H1 (cell line): ENCODE measurements around the gene KCTD20. TPM values are rescaled to one million over a fixed set of nuclear protein-coding genes. Genes with fewer than 3 reads are reported as not detected.
"Not testable (repeated sequence)": the region's sequence is repeated elsewhere in the genome, so short reads cannot be mapped to it uniquely, and the experiment has no call there.

Experiments used
- CTCF ChIA-PET: fragments of 300-600 bp; sonication (Branson Sonifier 250); formaldehyde crosslinking; loops from one replicate; lab custom pipeline; 2021; ENCODE audit not compliant: partially characterized antibody; lab: Charles Lee
- POLR2A ChIA-PET: fragments of 300-600 bp; sonication (Branson Sonifier 250); formaldehyde crosslinking; loops from one replicate; lab custom pipeline; 2021; ENCODE audit warnings: inconsistent platforms; ENCODE audit not compliant: partially characterized antibody; lab: Charles Lee
- DNase-seq, 2 experiments: peaks; one replicate each; pipeline versions ENCODE4 v3.0.0 to v3.0.0-alpha.2; 2010 to 2022; ENCODE audit warnings: low spot score in 2 of 2, low read depth in 1 of 2, mixed read lengths in 1 of 2
- FAIRE-seq: peaks from 2 replicates; lab custom pipeline; 2011; peaks lifted over from hg19 to GRCh38; lab: Jason Lieb, UNC
- H2AFZ ChIP-seq: 2 replicates; pipeline ENCODE4 v1.8.1; 2012; ENCODE audit warnings: low read length, inconsistent platforms
- H2AK5ac ChIP-seq: 2 replicates; pipeline ENCODE4 v1.6.1; 2013; ENCODE audit warnings: low read depth, low read length
- H2BK120ac ChIP-seq: replicated peaks from 2 replicates; pipeline ENCODE3; 2013; ENCODE audit warnings: low read depth, low read length, inconsistent platforms
- H2BK12ac ChIP-seq: 2 replicates; pipeline ENCODE4 v1.6.1; 2013; ENCODE audit warnings: low read depth, low read length
- H2BK15ac ChIP-seq: 2 replicates; pipeline ENCODE4 v1.6.1; 2013; ENCODE audit warnings: low read length
- H2BK20ac ChIP-seq: 2 replicates; pipeline ENCODE4 v1.6.1; 2013; ENCODE audit warnings: low read length
- H2BK5ac ChIP-seq: 2 replicates; pipeline ENCODE4 v1.6.1; 2013; ENCODE audit warnings: low read depth, low read length
- H3K14ac ChIP-seq: 2 replicates; pipeline ENCODE4 v1.6.1; 2013; ENCODE audit warnings: inconsistent platforms; ENCODE audit not compliant: insufficient read length
- H3K18ac ChIP-seq: 2 replicates; pipeline ENCODE4 v1.6.1; 2013; ENCODE audit warnings: low read length; ENCODE audit errors: extremely low read depth
- H3K23ac ChIP-seq: 2 replicates; pipeline ENCODE4 v1.6.1; 2013; ENCODE audit warnings: inconsistent platforms; ENCODE audit not compliant: insufficient read length
- H3K23me2 ChIP-seq: 2 replicates; pipeline ENCODE4 v1.6.1; 2013; ENCODE audit warnings: low read depth, low read length
- H3K27ac ChIP-seq: 2 replicates; pipeline ENCODE4 v1.6.1; 2011; ENCODE audit warnings: low read depth, low read length, inconsistent platforms
- H3K27me3 ChIP-seq, 4 experiments: replicated peaks in 1 of 4; 1 replicate in 1 of 4; 2 replicates in 3 of 4; pipeline versions ENCODE4 v1.6.1 to v1.8.1; 2011 to 2013; ENCODE audit warnings: low read length in 3 of 4, mild to moderate bottlenecking in 3 of 4, inconsistent platforms in 2 of 4, mixed read lengths in 2 of 4, moderate library complexity in 1 of 4; ENCODE audit not compliant: control insufficient read depth in 3 of 4, insufficient read depth in 3 of 4; ENCODE audit errors: extremely low read depth in 1 of 4
- H3K36me3 ChIP-seq, 4 experiments: 2 replicates each; pipeline versions ENCODE4 v1.6.1 to v1.8.1; 2011 to 2013; ENCODE audit warnings: mild to moderate bottlenecking in 4 of 4, low read length in 3 of 4, moderate library complexity in 2 of 4, control low read depth in 1 of 4, inconsistent platforms in 1 of 4; ENCODE audit not compliant: insufficient read depth in 4 of 4, control insufficient read depth in 2 of 4
- H3K4ac ChIP-seq: replicated peaks from 2 replicates; pipeline ENCODE3; 2013; ENCODE audit warnings: low read length, low read depth, mixed read lengths, inconsistent platforms; ENCODE audit not compliant: insufficient read length
- H3K4me1 ChIP-seq, 4 experiments: replicated peaks in 1 of 4; 1 replicate in 1 of 4; 2 replicates in 3 of 4; pipeline versions ENCODE4 v1.6.1 to v1.8.1; 2011 to 2013; ENCODE audit warnings: low read length in 3 of 4, inconsistent platforms in 2 of 4, mixed read lengths in 1 of 4; ENCODE audit not compliant: insufficient read depth in 4 of 4, control insufficient read depth in 3 of 4
- H3K4me2 ChIP-seq, 2 experiments: 2 replicates each; pipeline versions ENCODE4 v1.6.1 to v1.8.1; 2011 to 2013; ENCODE audit warnings: low read depth in 2 of 2, low read length in 2 of 2, control low read depth in 1 of 2, inconsistent platforms in 1 of 2, mild to moderate bottlenecking in 1 of 2; ENCODE audit not compliant: insufficient read depth in 1 of 2
- H3K4me3 ChIP-seq, 4 experiments: fragments of 200-600, 300-600 bp in 1 of 4; sonication (generic), shearing (Covaris generic), sonication (Bioruptor Twin) in 1 of 4; 2 replicates each; pipeline versions ENCODE4 v1.5.1 to v1.8.1; 2011 to 2016; ENCODE audit warnings: low read length in 4 of 4, low read depth in 3 of 4, control low read depth in 2 of 4, inconsistent platforms in 2 of 4, mild to moderate bottlenecking in 2 of 4, mixed read lengths in 1 of 4, moderate library complexity in 1 of 4; ENCODE audit not compliant: insufficient read depth in 2 of 4; ENCODE audit errors: extremely low read depth in 1 of 4
- H3K56ac ChIP-seq: replicated peaks from 2 replicates; pipeline ENCODE3; 2013; ENCODE audit warnings: low read depth, mild to moderate bottlenecking, mixed read lengths, low read length, inconsistent platforms; ENCODE audit not compliant: insufficient read length
- H3K79me1 ChIP-seq: 2 replicates; pipeline ENCODE4 v1.6.1; 2013; ENCODE audit warnings: low read depth, low read length, control low read depth
- H3K79me2 ChIP-seq, 2 experiments: 2 replicates each; pipeline versions ENCODE4 v1.6.1 to v1.8.1; 2012 to 2013; ENCODE audit warnings: low read length in 2 of 2, mild to moderate bottlenecking in 2 of 2, inconsistent platforms in 1 of 2; ENCODE audit not compliant: insufficient read depth in 2 of 2, control insufficient read depth in 1 of 2
- H3K9ac ChIP-seq, 4 experiments: replicated peaks in 1 of 4; 1 replicate in 1 of 4; 2 replicates in 3 of 4; pipeline versions ENCODE4 v1.6.1 to v1.8.1; 2011 to 2013; ENCODE audit warnings: low read depth in 3 of 4, low read length in 3 of 4, control low read depth in 2 of 4, mild to moderate bottlenecking in 2 of 4, moderate library complexity in 2 of 4, inconsistent platforms in 1 of 4; ENCODE audit errors: extremely low read depth in 1 of 4
- H3K9me3 ChIP-seq, 2 experiments: 2 replicates each; pipeline versions ENCODE4 v1.6.1 to v1.8.1; 2012 to 2013; ENCODE audit warnings: mild to moderate bottlenecking in 2 of 2, moderate library complexity in 2 of 2, control low read depth in 1 of 2, inconsistent platforms in 1 of 2, low read depth in 1 of 2, low read length in 1 of 2, mixed read lengths in 1 of 2; ENCODE audit not compliant: insufficient read depth in 2 of 2
- H4K20me1 ChIP-seq, 2 experiments: replicated peaks in 1 of 2; 2 replicates each; pipeline versions ENCODE3 to v1.8.1; 2011 to 2013; ENCODE audit warnings: inconsistent platforms in 2 of 2, low read length in 2 of 2, mild to moderate bottlenecking in 1 of 2; ENCODE audit not compliant: insufficient read depth in 2 of 2, control insufficient read depth in 1 of 2
- H4K5ac ChIP-seq: 2 replicates; pipeline ENCODE4 v1.6.1; 2013; ENCODE audit warnings: low read length, low read depth, mixed read lengths, inconsistent platforms; ENCODE audit not compliant: insufficient read length
- H4K8ac ChIP-seq: 2 replicates; pipeline ENCODE4 v1.8.0; 2013; ENCODE audit warnings: mild to moderate bottlenecking, moderate library complexity, low read length, inconsistent platforms; ENCODE audit not compliant: insufficient read depth; ENCODE audit errors: extremely low read depth
- H4K91ac ChIP-seq: replicated peaks from 2 replicates; pipeline ENCODE3; 2013; ENCODE audit warnings: low read length, mixed read lengths, inconsistent platforms; ENCODE audit not compliant: insufficient read length
- WGBS, 2 experiments: shearing (Covaris generic) in 1 of 2; methylation state at CpG; one replicate each; pipeline versions ENCODE4 v1.1.6 to v1.1.7; 2013 to 2015; ENCODE audit warnings: low lambda C conversion rate in 2 of 2, mixed read lengths in 2 of 2, inconsistent platforms in 1 of 2, low coverage in 1 of 2, missing lambda C conversion rate in 1 of 2; ENCODE audit not compliant: insufficient replicate concordance in 2 of 2, insufficient coverage in 1 of 2, insufficient read length in 1 of 2; ENCODE audit errors: extremely low coverage in 1 of 2, missing lambda C conversion rate in 1 of 2; 5-methylcytosine and 5-hydroxymethylcytosine counted together
- polyA plus RNA-seq, 7 experiments: library from polyadenylated mRNA; depleted of rRNA in 3 of 7; stranded (reverse) in 5 of 7; unstranded in 2 of 7; fragments of >200 nt in 5 of 7; fragments of 200-250 nt in 2 of 7; gene quantifications; 1 replicate in 5 of 7; 2 replicates in 1 of 7; 4 replicates in 1 of 7; pipeline versions ENCODE4 v1.2.1 to v1.2.3, GENCODE V29; 2011 to 2013; ENCODE audit warnings: missing spikeins in 2 of 7, mixed read lengths in 2 of 7
- total RNA-seq: library from RNA; stranded (reverse); fragmentation: NEBNext Ultra II Directional; extraction: Animal tissue kit (Norgen Biotek cat#: 25700); gene quantifications from 2 replicates; pipeline ENCODE4 v1.2.1, GENCODE V29; 2021

The KCTD20 gene
- total and polyA plus RNA-seq, 2 of the 8 experiments (the other 6 are each of a cell fraction or from before 2014, with no cell fraction given): 10.1 to 26.2 TPM

DNA sequence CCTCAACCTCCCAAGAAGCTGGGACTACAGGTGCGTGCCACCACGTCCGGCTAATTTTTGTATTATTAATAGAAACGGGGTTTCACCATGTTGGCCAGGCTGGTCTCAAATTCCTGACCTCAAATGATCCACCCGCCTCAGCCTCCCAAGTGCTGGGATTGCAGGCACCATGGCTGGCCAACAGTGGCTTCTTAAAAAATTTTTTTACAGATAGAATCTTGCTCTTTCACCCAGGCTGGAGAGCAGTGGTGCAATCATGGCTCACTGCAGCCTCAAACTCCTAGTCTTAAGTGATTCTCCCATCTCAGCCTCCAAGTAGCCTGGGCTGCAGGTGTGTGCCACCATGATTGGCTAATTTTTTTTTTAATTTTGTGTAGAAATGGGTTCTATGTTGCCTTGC is 40.5 kb downstream of the KCTD20 start:
- not testable (repeated sequence) for H4K8ac ChIP-seq, H4K5ac ChIP-seq, H3K56ac ChIP-seq, H3K4me1 ChIP-seq, H2BK20ac ChIP-seq, H3K9ac ChIP-seq, H3K18ac ChIP-seq, H2BK120ac ChIP-seq, H3K9me3 ChIP-seq, H3K23me2 ChIP-seq, FAIRE-seq, H2BK5ac ChIP-seq, H3K4me2 ChIP-seq, H3K4me3 ChIP-seq, H4K91ac ChIP-seq, H2AK5ac ChIP-seq, H2AFZ ChIP-seq, H4K20me1 ChIP-seq, H2BK15ac ChIP-seq, H3K14ac ChIP-seq, H3K79me1 ChIP-seq, H3K4ac ChIP-seq, H3K27me3 ChIP-seq, H3K79me2 ChIP-seq, H3K27ac ChIP-seq, DNase-seq, H2BK12ac ChIP-seq, H3K23ac ChIP-seq
- H3K36me3 ChIP-seq: peaks cover 3 to 36% (median 15%) of the 10 kb centered on the region in 4 experiments; a peak in 5 of 8 replicates
- CTCF ChIA-PET: interaction anchor here (1.1 kb wide), 1 partner anchor 18 kb away, joined by 3 read pairs; no protein-coding TSS in a partner anchor
- POLR2A ChIA-PET: interaction anchor here (2.4 kb wide), 1 partner anchor 115 kb away, joined by 7 read pairs; no protein-coding TSS in a partner anchor
- 92% methylated on average over 5 of the region's 5 CpGs; no CpG with 5 or more reads in 1 of the 2 experiments for whole genome bisulfite sequencing, 2 experiments
